ENCODE results near the gene BRWD1. TPM values are rescaled to one million over a fixed set of nuclear protein-coding genes. Genes with fewer than 3 reads are reported as not detected.

Gene BRWD1
- total RNA-seq, 1 donor from 2014 or later: 62.1 TPM

GRCh38 chr21:39332175-39332574, 18.7 kb upstream of the BRWD1 start:
- DNase-seq (ENCODE audit: extremely low spot score in 2 of 2): no peak
- Histone ChIP-seq H3K27ac (no peak overlapping the region), H3K4me1 (no peaks in the 10 kb centered on the region), H3K4me3 (no peak overlapping the region), H3K9me3 (no peaks in the 10 kb centered on the region), H3K36me3 (no peaks in the 10 kb centered on the region), H3K27me3 (no peaks in the 10 kb centered on the region)
- TF ChIP-seq CTCF (IDR thresholded peaks at IDR 0.05): no peak
- TF ChIP-seq POLR2A (IDR thresholded peaks at IDR 0.05): no peak
- no peak for TF ChIP-seq POLR2AphosphoS5 (IDR thresholded peaks at IDR 0.05; ENCODE audit: insufficient read depth in 1 of 2, low read depth in 1 of 2)
- intact Hi-C loops (cut with DNase I): no loop called here

DNA sequence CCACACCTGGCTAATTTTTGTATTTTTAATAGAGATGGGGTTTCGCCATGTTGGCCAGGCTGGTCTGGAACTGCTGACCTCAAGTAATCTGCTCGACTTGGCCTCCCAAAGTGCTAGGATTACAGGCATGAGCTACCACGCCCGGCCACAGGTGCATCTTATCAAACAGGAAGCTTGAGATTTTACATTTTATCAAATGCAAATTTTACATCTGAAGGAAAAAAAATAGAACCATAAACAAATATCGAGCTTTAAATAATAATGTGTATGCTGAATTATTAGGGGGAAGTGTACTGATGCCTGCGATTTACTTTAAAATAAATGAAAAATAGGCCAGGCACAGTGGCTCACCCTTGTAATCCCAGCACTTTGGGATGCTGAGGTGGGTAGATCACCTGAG, 16.6 kb upstream of the BRWD1 start:
- no peak overlapping the region for H3K4me3 ChIP-seq
- TF ChIP-seq POLR2AphosphoS5 (IDR thresholded peaks at IDR 0.05; ENCODE audit: insufficient read depth in 1 of 2, low read depth in 1 of 2) (no peak), CTCF (IDR thresholded peaks at IDR 0.05) (no peak), POLR2A (IDR thresholded peaks at IDR 0.05) (no peak)
- H3K4me1 ChIP-seq: no peaks in the 10 kb centered on the region
- H3K9me3 ChIP-seq: no peaks in the 10 kb centered on the region
- no peak for DNase-seq (ENCODE audit: extremely low spot score in 2 of 2)
- H3K36me3 ChIP-seq: no peaks in the 10 kb centered on the region
- no peaks in the 10 kb centered on the region for H3K27me3 ChIP-seq
- no peak overlapping the region for H3K27ac ChIP-seq
- intact Hi-C loops (cut with DNase I): no loop called here

DNA sequence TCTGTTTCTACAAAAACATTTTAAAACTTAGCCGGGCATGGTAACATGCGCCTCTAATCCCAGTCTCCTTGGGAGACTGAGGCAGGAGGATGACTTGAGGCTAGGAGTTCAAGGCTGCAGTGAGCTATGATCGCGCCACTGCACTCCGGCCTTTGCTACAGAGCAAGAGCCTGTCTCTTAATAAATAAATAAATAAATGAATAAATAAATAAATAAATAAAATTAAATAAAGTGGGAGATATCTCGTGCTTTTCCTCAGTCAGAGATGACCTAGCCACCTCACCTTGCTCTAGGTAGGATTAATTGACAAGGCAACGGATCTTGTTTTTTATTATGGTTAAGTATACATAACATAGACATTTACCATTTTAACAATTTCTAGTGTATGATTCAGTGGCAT, 14.3 kb upstream of the BRWD1 start:
- intact Hi-C loops (cut with DNase I): no loop called here
- no peaks in the 10 kb centered on the region for H3K27me3 ChIP-seq
- no peak overlapping the region for H3K4me3 ChIP-seq
- TF ChIP-seq POLR2A (IDR thresholded peaks at IDR 0.05): no peak
- TF ChIP-seq CTCF (IDR thresholded peaks at IDR 0.05): no peak
- no peak for TF ChIP-seq POLR2AphosphoS5 (IDR thresholded peaks at IDR 0.05; ENCODE audit: insufficient read depth in 1 of 2, low read depth in 1 of 2)
- H3K4me1 ChIP-seq: no peaks in the 10 kb centered on the region
- H3K36me3 ChIP-seq: no peaks in the 10 kb centered on the region
- DNase-seq (ENCODE audit: extremely low spot score in 2 of 2): no peak
- H3K9me3 ChIP-seq: no peaks in the 10 kb centered on the region
- H3K27ac ChIP-seq: no peak overlapping the region

- intact Hi-C loops (cut with DNase I): no loop called here
- TF ChIP-seq POLR2A (IDR thresholded peaks at IDR 0.05) (no peak), CTCF (IDR thresholded peaks at IDR 0.05) (no peak), POLR2AphosphoS5 (IDR thresholded peaks at IDR 0.05; ENCODE audit: insufficient read depth in 1 of 2, low read depth in 1 of 2) (no peak)
- Histone ChIP-seq H3K4me1 (no peaks in the 10 kb centered on the region), H3K4me3 (no peak overlapping the region), H3K27me3 (no peaks in the 10 kb centered on the region), H3K27ac (no peak overlapping the region), H3K36me3 (no peaks in the 10 kb centered on the region), H3K9me3 (no peaks in the 10 kb centered on the region)
- no peak for DNase-seq (ENCODE audit: extremely low spot score in 2 of 2)
These were observed 13.3 kb upstream of the BRWD1 start for GRCh38 chr21:39326607-39327307.

DNA sequence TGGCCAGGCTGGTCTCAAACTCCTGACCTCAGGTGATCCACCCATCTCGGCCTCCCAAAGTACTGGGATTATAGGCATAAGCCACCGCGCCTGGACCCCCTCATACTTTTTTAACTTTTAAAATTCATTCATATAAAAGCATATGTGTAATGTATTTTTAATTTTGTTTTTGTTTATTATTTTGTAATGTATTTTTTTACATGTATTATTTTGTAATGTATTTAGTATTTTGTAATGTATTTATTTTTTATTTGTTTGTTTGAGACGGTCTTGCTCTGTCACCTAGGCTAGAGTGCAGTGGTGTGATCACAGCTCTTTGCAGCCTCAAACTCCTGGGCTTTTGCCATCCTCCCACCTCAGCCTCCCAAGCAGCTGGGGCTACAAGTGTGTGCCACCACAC, 12.0 kb upstream of the BRWD1 start:
- intact Hi-C loops (cut with DNase I): no loop called here

More for the DNA sequence above, 12.0 kb upstream of the BRWD1 start:
- no peak for DNase-seq (ENCODE audit: extremely low spot score in 2 of 2)
- Histone ChIP-seq H3K4me3 (no peak overlapping the region), H3K4me1 (no peaks in the 10 kb centered on the region), H3K9me3 (no peaks in the 10 kb centered on the region), H3K36me3 (no peaks in the 10 kb centered on the region), H3K27ac (no peak overlapping the region), H3K27me3 (no peaks in the 10 kb centered on the region)
- TF ChIP-seq POLR2A (IDR thresholded peaks at IDR 0.05) (no peak), POLR2AphosphoS5 (IDR thresholded peaks at IDR 0.05; ENCODE audit: insufficient read depth in 1 of 2, low read depth in 1 of 2) (no peak), CTCF (IDR thresholded peaks at IDR 0.05) (no peak)

All from vagina (tissue), 2 donors.